ENCODE measurements around the gene GATD1. TPM values are rescaled to one million over a fixed set of nuclear protein-coding genes. Genes with fewer than 3 reads are reported as not detected.

Gene GATD1
- total and polyA plus RNA-seq, 10 of the 15 experiments (the other 5 are each of a cell fraction or from before 2014, with no cell fraction given) = 1.2 to 92.6 (median 22.3) TPM

GRCh38 chr11:809287-810039 lies 32.2 kb upstream of the GATD1 start, which contains the start of gene RPLP2 (continued):
- no peak for TF ChIP-seq FOXM1 (IDR thresholded peaks at IDR 0.05; ENCODE audit: low read depth, low read length)
- TF ChIP-seq E2F8 (IDR thresholded peaks at IDR 0.05; ENCODE audit: low read depth, partially characterized antibody) = peak; percentile 95
- no peak for TF ChIP-seq SMAD1 (IDR thresholded peaks at IDR 0.05; ENCODE audit: low read depth, partially characterized antibody)
- no peak for TF ChIP-seq SUPT20H (IDR thresholded peaks at IDR 0.05; ENCODE audit: borderline replicate concordance, control insufficient read depth, low read depth, low read length)
- no peak for TF ChIP-seq EED (IDR thresholded peaks at IDR 0.05; ENCODE audit: low read depth)
- TF ChIP-seq MAX (IDR thresholded peaks at IDR 0.05; ENCODE audit: low read depth, low read length) = peak; percentile 85
- TF ChIP-seq NFXL1 (IDR thresholded peaks at IDR 0.05; ENCODE audit: borderline replicate concordance) = no peak
- TF ChIP-seq YBX1 (IDR thresholded peaks at IDR 0.05) = no peak
- no peak for TF ChIP-seq RBBP5 (conservative IDR thresholded peaks at IDR 0.05)
- TF ChIP-seq ZBTB40 (IDR thresholded peaks at IDR 0.05; ENCODE audit: borderline replicate concordance) = peak; percentile 93
- no peak; the same call in 1 of the 2 replicates for TF ChIP-seq STAT1 (conservative IDR thresholded peaks at IDR 0.05)
- TF ChIP-seq STAT3 (IDR thresholded peaks at IDR 0.05; ENCODE audit: low read depth, low read length) = no peak
- TF ChIP-seq SP1 (IDR thresholded peaks at IDR 0.05; ENCODE audit: low read depth, low read length) = peak; percentile 80
- TF ChIP-seq NRF1 (conservative IDR thresholded peaks at IDR 0.05; ENCODE audit: low read depth, low read length) = no peak; the same call in 1 of the 2 replicates
- no peak for TF ChIP-seq KDM1A (IDR thresholded peaks at IDR 0.05; ENCODE audit: borderline replicate concordance)
- TF ChIP-seq ZBTB11 (CRISPR knock-in tag; IDR thresholded peaks at IDR 0.05) = no peak; the same call in 1 of the 2 replicates
- no peak for TF ChIP-seq CHD1 (IDR thresholded peaks at IDR 0.05; ENCODE audit: low read depth, low read length)
- peak; percentile 96 for TF ChIP-seq CHD2 (IDR thresholded peaks at IDR 0.05; ENCODE audit: borderline replicate concordance, low read depth, low read length)
- no peak for TF ChIP-seq WRNIP1 (IDR thresholded peaks at IDR 0.05; ENCODE audit: borderline replicate concordance, low read depth, low read length)

All from GM12878 (cell line).